Gastrocnemius medialis (tissue), 4 donors: ENCODE data around the gene RNF214. TPM values are rescaled to one million over a fixed set of nuclear protein-coding genes. Genes with fewer than 3 reads are reported as not detected.

Source experiments
- ATAC-seq, 2 donors: fragments of 150-250 bp; one replicate each; pipeline ENCODE4 v1.9.1; 2016
- DNase-seq, 2 donors: peaks; one replicate each; pipeline ENCODE4 v3.0.0-alpha.2; 2019
- H3K27ac ChIP-seq, 4 donors: fragments of 200-600 bp; sonication (generic); 1 replicate in 1 of 4; 2 replicates in 3 of 4; pipeline ENCODE4 v1.5.1; 2016 to 2018; ENCODE audit warnings: mild to moderate bottlenecking in 2 of 4, moderate library complexity in 1 of 4
- H3K27me3 ChIP-seq, 3 donors: fragments of 200-600 bp; sonication (generic) in 2 of 3; 1 replicate in 1 of 3; 2 replicates in 2 of 3; pipeline versions ENCODE4 v1.5.1 to v1.6.0; 2016 to 2019; ENCODE audit warnings: mild to moderate bottlenecking in 1 of 3, moderate library complexity in 1 of 3
- H3K36me3 ChIP-seq, 2 donors: fragments of 200-600 bp; sonication (generic) in 1 of 2; one replicate each; pipeline ENCODE4 v1.5.1; 2017 to 2018
- H3K4me1 ChIP-seq, 2 donors: fragments of 200-600 bp; sonication (generic) in 1 of 2; one replicate each; pipeline ENCODE4 v1.5.1; 2016 to 2017; ENCODE audit warnings: mild to moderate bottlenecking in 2 of 2
- H3K4me3 ChIP-seq, 4 donors: fragments of 200-600 bp; sonication (generic) in 3 of 4; 1 replicate in 1 of 4; 2 replicates in 3 of 4; pipeline ENCODE4 v1.5.1; 2016 to 2019; ENCODE audit warnings: mild to moderate bottlenecking in 2 of 4
- H3K9me3 ChIP-seq, 3 donors: fragments of 200-600 bp; sonication (generic) in 2 of 3; 1 replicate in 1 of 3; 2 replicates in 2 of 3; pipeline ENCODE4 v1.5.1; 2016 to 2019
- CTCF ChIP-seq, 5 experiments: fragments of 450-650 bp in 3 of 5; fragments of 200-600 bp in 2 of 5; sonication (generic) in 2 of 5; IDR thresholded peaks in 4 of 5; conservative IDR thresholded peaks in 1 of 5; 1 replicate in 4 of 5; 2 replicates in 1 of 5; pipeline ENCODE4 v1.5.1; 2016 to 2019; ENCODE audit warnings: antibody characterized with exemption in 5 of 5, mild to moderate bottlenecking in 3 of 5, moderate library complexity in 3 of 5
- POLR2A ChIP-seq, 2 donors: fragments of 450-650 bp; IDR thresholded peaks; one replicate each; pipeline ENCODE4 v1.6.1; 2017; ENCODE audit warnings: antibody characterized with exemption in 2 of 2, mild to moderate bottlenecking in 2 of 2, moderate library complexity in 2 of 2
- in situ Hi-C, 4 donors: fragments of 200-750 bp; cut with MboI; loops; one replicate each; pipeline versions ENCODE4 v1.15.0 to v1.8.0; 2017; ENCODE audit warnings: low sequenced_read_pairs in 4 of 4
- intact Hi-C: fragments of 100-400 bp; cut with DNase I; formaldehyde crosslinking; loops from one replicate; pipeline ENCODE4 v1.15.1; 2023; ENCODE audit warnings: low total_unique reads
- total RNA-seq, 4 donors: library from RNA; depleted of rRNA; stranded (reverse); fragments of >200 nt; gene quantifications; one replicate each; pipeline versions ENCODE4 v1.1.0 to v1.2.3, GENCODE V29; 2016

Gene RNF214
- total RNA-seq, 4 donors from 2014 or later = 17.1 to 22.7 (median 19.9) TPM

GRCh38 chr11:117248341-117248740 is 15.9 kb downstream of the RNF214 start:
- in situ Hi-C loops (loop anchor here in 1 of 4 donors (10.0 to 25.0 kb wide), 2 partner anchors 66 to 361 kb away; partner anchors contain the start of gene BACE1), intact Hi-C loops (no loop called here)
- Histone ChIP-seq H3K36me3 (peaks cover 0 to 67% of the 10 kb centered on the region in 2 donors), H3K27ac (no peak overlapping the region), H3K27me3 (no peaks in the 10 kb centered on the region), H3K4me1 (no peaks in the 10 kb centered on the region), H3K9me3 (no peaks in the 10 kb centered on the region), H3K4me3 (no peak overlapping the region)
- DNase-seq = no peak
- TF ChIP-seq CTCF (IDR thresholded peaks at IDR 0.05 in 4 of 5, conservative IDR thresholded peaks at IDR 0.05 in 1 of 5) (no peak), POLR2A (IDR thresholded peaks at IDR 0.05) (no peak)
- ATAC-seq = no peak

GRCh38 chr11:117249571-117249970 is 17.1 kb downstream of the RNF214 start:
- in situ Hi-C loops = loop anchor here in 1 of 4 donors (10.0 to 25.0 kb wide), 2 partner anchors 65 to 362 kb away; partner anchors contain the start of gene BACE1
- Histone ChIP-seq H3K4me1 (no peaks in the 10 kb centered on the region), H3K27me3 (no peaks in the 10 kb centered on the region), H3K36me3 (peaks cover 0 to 59% of the 10 kb centered on the region in 2 donors), H3K4me3 (no peak overlapping the region), H3K9me3 (no peaks in the 10 kb centered on the region), H3K27ac (no peak overlapping the region)
- no peak for ATAC-seq
- intact Hi-C loops = no loop called here
- TF ChIP-seq CTCF (IDR thresholded peaks at IDR 0.05 in 4 of 5, conservative IDR thresholded peaks at IDR 0.05 in 1 of 5) (no peak), POLR2A (IDR thresholded peaks at IDR 0.05) (no peak)
- no peak for DNase-seq

GRCh38 chr11:117251506-117251905 is 19.0 kb downstream of the RNF214 start:
- DNase-seq = no peak
- no peaks in the 10 kb centered on the region for H3K9me3 ChIP-seq
- H3K36me3 ChIP-seq = peaks cover 0 to 51% of the 10 kb centered on the region in 2 donors
- no peak overlapping the region for H3K4me3 ChIP-seq
- intact Hi-C loops (no loop called here), in situ Hi-C loops (no loop called here)
- no peak overlapping the region for H3K27ac ChIP-seq
- ATAC-seq = no peak
- H3K4me1 ChIP-seq = no peaks in the 10 kb centered on the region
- no peaks in the 10 kb centered on the region for H3K27me3 ChIP-seq
- TF ChIP-seq POLR2A (IDR thresholded peaks at IDR 0.05) = no peak
- no peak for TF ChIP-seq CTCF (IDR thresholded peaks at IDR 0.05 in 4 of 5, conservative IDR thresholded peaks at IDR 0.05 in 1 of 5)

GRCh38 chr11:117255966-117256365 is 23.5 kb downstream of the RNF214 start:
- no peak overlapping the region for H3K27ac ChIP-seq
- intact Hi-C loops = no loop called here
- peaks cover 0 to 31% of the 10 kb centered on the region in 2 donors for H3K36me3 ChIP-seq
- no peaks in the 10 kb centered on the region for H3K4me1 ChIP-seq
- no peaks in the 10 kb centered on the region for H3K27me3 ChIP-seq
- in situ Hi-C loops = no loop called here
- no peak for TF ChIP-seq POLR2A (IDR thresholded peaks at IDR 0.05)
- TF ChIP-seq CTCF (IDR thresholded peaks at IDR 0.05 in 4 of 5, conservative IDR thresholded peaks at IDR 0.05 in 1 of 5) = no peak
- no peak overlapping the region for H3K4me3 ChIP-seq
- H3K9me3 ChIP-seq = no peaks in the 10 kb centered on the region
- no peak for ATAC-seq
- DNase-seq = no peak

- no peaks in the 10 kb centered on the region for H3K27me3 ChIP-seq
- in situ Hi-C loops (no loop called here), intact Hi-C loops (no loop called here)
- no peaks in the 10 kb centered on the region for H3K9me3 ChIP-seq
- no peaks in the 10 kb centered on the region for H3K4me1 ChIP-seq
- H3K36me3 ChIP-seq = peaks cover 0 to 31% of the 10 kb centered on the region in 2 donors
- no peak for ATAC-seq
- H3K4me3 ChIP-seq = no peak overlapping the region
- DNase-seq = no peak
- no peak overlapping the region for H3K27ac ChIP-seq
- no peak for TF ChIP-seq CTCF (IDR thresholded peaks at IDR 0.05 in 4 of 5, conservative IDR thresholded peaks at IDR 0.05 in 1 of 5)
- TF ChIP-seq POLR2A (IDR thresholded peaks at IDR 0.05) = no peak
Observed at GRCh38 chr11:117256573-117256972, 24.1 kb downstream of the RNF214 start.
